Right lobe of liver (tissue), 4 donors: Measurements from ENCODE around the gene TBC1D25.

Source experiments
- CTCF ChIP-seq, 4 donors: fragments of 200-600 bp in 3 of 4; fragments of 450-650 bp in 1 of 4; IDR thresholded peaks; one replicate each; pipeline versions ENCODE4 v1.5.1 to v1.8.0; 2016 to 2022; ENCODE audit warnings: antibody characterized with exemption in 4 of 4, mild to moderate bottlenecking in 2 of 4
- POLR2A ChIP-seq: fragments of 450-650 bp; IDR thresholded peaks from one replicate; pipeline ENCODE4 v1.6.1; 2017; ENCODE audit warnings: antibody characterized with exemption, mild to moderate bottlenecking
- donor health status: DM: no; HTN: no; CAD: no.
- donor health status: DM: no; HTN: no; CAD: no.
- donor health status: DM: no; HTN: yes; CAD: no.

GRCh38 chrX:48604701-48605100 lies 65.2 kb downstream of the TBC1D25 start:
- TF ChIP-seq CTCF (IDR thresholded peaks at IDR 0.05), result no peak
- TF ChIP-seq POLR2A, result no peak
